Left forelimb (tissue), 1 donor: ENCODE measurements around the gene PKP4.
"Not testable (repeated sequence)": the region's sequence is repeated elsewhere in the genome, so short reads cannot be mapped to it uniquely, and the experiment has no call there.

Source experiments
- DNase-seq: peaks from one replicate; pipeline ENCODE4 v3.0.0-alpha.2; 2018; ENCODE audit warnings: low spot score

Gene PKP4, protein sequence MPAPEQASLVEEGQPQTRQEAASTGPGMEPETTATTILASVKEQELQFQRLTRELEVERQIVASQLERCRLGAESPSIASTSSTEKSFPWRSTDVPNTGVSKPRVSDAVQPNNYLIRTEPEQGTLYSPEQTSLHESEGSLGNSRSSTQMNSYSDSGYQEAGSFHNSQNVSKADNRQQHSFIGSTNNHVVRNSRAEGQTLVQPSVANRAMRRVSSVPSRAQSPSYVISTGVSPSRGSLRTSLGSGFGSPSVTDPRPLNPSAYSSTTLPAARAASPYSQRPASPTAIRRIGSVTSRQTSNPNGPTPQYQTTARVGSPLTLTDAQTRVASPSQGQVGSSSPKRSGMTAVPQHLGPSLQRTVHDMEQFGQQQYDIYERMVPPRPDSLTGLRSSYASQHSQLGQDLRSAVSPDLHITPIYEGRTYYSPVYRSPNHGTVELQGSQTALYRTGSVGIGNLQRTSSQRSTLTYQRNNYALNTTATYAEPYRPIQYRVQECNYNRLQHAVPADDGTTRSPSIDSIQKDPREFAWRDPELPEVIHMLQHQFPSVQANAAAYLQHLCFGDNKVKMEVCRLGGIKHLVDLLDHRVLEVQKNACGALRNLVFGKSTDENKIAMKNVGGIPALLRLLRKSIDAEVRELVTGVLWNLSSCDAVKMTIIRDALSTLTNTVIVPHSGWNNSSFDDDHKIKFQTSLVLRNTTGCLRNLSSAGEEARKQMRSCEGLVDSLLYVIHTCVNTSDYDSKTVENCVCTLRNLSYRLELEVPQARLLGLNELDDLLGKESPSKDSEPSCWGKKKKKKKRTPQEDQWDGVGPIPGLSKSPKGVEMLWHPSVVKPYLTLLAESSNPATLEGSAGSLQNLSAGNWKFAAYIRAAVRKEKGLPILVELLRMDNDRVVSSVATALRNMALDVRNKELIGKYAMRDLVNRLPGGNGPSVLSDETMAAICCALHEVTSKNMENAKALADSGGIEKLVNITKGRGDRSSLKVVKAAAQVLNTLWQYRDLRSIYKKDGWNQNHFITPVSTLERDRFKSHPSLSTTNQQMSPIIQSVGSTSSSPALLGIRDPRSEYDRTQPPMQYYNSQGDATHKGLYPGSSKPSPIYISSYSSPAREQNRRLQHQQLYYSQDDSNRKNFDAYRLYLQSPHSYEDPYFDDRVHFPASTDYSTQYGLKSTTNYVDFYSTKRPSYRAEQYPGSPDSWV

GRCh38 chr2:158456309-158457066, at the start of gene PKP4, which contains the start of gene CCDC148:
Gene PKP4 (plus strand): TSS chr2:158456952. CDS start chr2:158533185, 76,233 bp downstream.
Gene CCDC148 (minus strand): TSS chr2:158456753. CDS start chr2:158456439, 314 bp downstream.
- DNase-seq: peak; percentile 92

DNA sequence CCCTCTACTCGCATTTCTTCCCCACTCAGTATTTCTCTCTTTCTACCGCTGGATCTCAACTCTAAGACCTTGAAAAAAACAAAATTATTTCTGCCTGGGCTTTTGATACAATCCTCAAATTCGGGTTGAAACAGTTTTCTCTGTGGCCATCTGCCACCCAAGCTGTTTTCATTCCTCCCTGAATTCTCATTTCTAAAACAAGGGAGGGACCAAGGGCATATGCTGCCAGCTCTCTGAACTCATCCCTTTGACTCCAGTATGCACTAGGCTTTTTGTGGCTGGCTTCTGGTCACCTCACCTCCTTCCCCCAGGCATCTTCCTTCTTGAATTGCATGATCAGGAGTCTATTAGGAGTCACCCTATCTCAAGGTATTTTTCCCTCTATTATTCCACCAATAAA, 49.7 kb upstream of the PKP4 start:
- DNase-seq: no peak

DNA sequence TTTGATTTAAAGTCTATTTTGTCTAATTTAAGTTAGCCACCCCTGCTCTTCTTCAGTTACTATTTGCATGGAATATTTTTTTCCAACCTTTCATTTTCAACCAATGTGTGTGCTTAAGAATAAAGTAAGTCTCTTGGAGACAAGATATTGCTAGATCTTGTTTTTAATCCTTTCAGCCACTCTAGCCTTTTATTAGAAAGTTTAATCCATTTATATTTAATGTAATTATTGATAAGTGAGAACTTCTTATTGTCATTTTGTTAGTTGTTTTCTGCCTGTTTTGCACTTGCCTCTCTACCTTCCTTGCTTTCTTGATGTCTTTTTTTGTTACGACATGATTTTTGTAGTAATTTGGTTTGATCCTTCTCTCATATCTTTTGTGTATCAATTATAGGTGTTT, 46.6 kb upstream of the PKP4 start:
- DNase-seq: no peak

DNA sequence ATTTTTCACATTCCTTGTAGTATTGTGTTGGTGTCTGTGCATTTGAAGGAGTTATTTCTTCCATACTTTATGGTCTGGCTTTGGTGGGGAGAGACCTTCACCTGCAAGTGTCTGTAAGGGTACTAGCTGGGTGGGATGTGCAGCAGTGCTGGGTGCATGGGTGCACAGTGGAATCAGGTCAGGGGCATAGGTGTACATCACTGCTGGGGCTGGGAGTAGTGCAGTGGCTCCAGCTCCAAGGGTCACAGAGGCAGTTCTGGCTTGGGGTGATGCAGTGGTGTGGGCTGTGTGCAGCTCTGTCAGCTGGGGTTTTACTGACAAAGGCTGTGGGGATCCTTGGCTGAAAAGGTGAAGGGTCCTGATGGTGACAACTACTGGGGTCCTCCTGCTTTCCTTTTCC, 45.0 kb upstream of the PKP4 start:
- no peak for DNase-seq

DNA sequence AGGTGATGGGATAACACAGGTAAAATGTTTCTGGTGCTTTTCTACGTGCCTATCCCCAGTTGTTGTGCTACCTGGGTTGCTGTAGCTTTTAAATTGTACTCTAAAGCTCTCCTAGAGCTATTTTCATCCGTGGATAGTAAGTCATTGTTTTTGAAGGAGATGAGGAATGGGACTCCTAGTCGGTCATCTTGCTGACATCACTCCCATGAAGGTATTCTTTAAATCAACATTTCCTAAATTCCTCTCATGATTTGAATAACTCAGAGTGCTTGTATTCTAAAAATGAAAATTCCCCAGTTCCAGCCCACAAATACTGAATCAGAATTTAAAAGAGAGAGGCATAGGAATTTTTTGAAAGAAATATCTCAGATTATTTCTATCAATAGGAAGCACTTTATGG, 44.5 kb upstream of the PKP4 start:
- DNase-seq: no peak

DNA sequence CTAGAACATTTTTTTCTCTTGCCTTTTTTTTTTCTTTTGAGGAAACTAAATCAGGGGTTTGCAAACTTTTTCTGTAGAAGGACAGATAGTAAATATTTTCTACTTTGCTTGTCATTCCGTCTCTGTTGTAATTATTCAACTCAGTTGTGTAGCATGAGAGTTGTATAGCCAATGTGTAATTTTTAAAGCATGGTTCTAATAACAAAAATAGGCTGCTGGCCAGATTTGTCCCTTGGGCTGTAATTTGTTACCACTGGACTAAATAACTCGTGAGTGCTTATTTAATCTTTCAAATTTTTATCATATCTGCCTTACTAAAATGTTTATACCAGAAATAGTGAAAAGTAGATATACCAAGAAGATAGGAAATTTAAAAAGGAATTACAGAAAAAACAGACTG, 43.2 kb upstream of the PKP4 start:
- no peak for DNase-seq

GRCh38 chr2:158414538-158414937, 42.2 kb upstream of the PKP4 start:
- DNase-seq: no peak

DNA sequence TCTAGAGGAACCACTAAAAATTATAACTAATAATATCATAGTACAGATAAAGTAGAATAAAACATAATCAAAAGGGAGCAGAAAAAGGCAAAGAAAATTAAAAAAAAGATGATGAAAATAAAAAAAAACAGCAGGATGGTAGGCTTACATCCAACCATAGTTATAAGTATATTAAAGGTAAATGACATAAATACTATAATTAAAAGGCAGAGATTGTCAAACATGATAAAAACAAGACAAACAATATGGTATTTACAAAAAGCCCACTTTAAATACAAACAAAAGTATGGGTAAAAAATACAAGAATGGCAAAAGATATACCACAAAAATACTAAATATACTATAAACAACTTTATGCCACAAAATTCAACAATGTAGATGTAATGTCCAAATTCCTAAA, 24.6 kb upstream of the PKP4 start:
- DNase-seq: no peak

DNA sequence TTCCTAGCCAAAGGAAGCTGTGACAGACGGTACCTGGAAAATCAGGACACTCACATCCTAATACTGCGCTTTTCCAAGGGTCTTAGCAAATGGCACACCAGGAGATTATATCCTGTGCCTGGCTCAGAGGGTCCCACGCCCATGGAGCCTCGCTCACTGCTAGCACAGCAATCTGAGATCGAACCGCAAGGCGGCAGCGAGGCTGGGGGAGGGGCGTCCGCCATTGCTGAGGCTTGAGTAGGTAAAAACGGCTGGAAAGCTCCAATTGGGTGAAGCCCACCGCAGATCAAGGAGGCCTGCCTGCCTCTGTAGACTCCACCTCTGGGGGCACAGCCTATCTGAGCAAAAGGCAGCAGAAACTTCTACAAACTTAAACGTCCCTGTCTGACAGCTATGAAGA, 23.0 kb upstream of the PKP4 start:
- not testable (repeated sequence) for DNase-seq

DNA sequence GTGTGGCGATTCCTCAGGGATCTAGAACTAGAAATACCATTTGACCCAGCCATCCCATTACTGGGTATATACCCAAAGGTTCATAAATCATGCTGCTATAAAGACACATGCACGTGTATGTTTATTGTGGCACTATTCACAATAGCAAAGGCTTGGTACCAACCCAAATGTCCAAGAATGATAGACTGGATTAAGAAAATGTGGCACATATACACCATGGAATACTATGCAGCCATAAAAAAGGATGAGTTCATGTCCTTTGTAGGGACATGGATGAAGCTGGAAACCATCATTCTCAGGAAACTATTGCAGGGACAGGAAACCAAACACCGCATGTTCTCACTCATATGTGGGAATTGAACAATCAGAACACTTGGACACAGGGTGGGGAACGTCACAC, 17.7 kb upstream of the PKP4 start:
- not testable (repeated sequence) for DNase-seq

- no peak for DNase-seq
These were observed 13.1 kb upstream of the PKP4 start for GRCh38 chr2:158443606-158444005.

DNA sequence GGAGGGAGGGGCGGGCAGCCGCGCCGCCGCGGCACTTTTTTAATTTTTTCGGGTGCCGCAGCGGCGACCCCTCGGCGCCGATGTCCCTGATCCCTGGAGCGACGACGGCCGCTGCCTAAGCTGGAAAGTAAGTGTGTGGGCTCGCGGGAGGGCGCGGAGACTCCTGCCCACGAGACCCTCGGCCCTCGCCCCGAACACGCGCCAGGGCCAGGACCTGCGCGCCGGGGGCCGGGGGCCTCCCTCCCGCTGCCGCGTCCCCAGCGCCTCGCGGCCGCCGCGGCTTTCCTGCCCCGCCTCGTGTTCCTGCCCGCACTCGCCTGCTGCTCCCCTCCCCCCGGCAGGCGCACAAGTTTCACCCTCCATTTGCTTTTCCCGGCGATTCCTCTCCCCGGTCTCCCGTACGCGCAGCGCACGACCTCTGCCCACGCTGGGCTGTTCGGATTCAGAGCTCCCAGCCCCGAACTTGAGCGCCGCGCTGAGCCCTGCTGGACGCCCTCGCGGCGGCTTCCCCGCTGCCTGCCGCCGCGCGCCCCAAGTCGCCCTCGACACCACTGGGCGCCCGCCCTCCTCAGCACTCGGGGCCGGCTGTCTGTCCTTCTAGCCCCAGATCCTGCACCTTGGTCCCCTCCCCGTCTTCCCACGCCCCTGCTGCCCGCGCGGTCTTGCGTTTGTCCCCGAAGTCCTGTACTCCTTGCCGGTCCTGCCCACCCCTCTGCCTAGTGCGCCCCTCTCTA, 507 bp downstream of the PKP4 start:
- DNase-seq: peak; percentile 83

GRCh38 chr2:158457826-158458616, 1.3 kb downstream of the PKP4 start:
- peak; percentile 82 for DNase-seq

DNA sequence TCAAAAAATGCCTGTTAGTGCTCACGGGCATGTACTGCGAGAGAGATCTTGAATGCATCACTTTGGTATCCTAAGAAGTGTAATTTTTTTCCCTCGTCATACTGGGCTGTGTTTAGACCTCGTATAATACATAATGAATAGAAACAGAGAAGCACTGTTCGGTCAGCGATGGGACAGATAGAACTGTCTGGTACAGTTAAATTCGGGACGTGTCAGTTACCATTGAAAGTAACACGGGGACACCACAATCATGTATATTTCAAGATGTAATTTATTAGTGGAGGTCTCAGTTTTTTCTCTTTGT, 1.8 kb downstream of the PKP4 start:
- DNase-seq: no peak

GRCh38 chr2:158459161-158460003, 2.6 kb downstream of the PKP4 start:
- DNase-seq: no peak

DNA sequence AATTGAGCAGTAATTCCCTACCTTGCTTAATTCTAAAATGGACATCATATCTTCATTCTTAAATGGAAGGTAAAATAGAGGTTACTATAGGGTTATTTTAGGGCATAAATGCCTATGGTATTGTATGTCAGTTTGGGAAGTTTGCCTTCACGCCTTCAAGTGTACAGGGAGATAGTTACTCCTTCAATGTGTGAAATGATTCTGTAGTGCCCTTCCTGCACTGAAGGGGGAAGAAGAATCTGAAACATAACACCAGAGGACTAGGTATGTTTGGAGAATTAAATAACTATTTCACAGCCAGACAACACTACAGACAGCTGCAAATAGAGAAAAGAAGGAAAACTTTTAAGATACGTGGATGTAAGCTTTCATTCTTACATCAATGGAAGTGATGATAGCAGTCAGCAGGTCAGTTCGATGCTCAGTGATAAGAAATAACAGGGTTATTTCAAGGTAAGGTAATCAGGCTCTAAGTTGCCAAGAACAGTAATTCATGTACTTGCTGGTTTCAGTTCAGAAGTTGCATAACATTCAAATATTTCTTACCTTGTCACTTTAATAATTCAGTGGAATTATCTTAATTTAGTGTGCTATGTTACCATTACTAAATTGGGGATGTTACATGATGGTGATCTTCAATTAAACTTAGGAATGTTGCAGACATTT, 4.0 kb downstream of the PKP4 start:
- no peak for DNase-seq

DNA sequence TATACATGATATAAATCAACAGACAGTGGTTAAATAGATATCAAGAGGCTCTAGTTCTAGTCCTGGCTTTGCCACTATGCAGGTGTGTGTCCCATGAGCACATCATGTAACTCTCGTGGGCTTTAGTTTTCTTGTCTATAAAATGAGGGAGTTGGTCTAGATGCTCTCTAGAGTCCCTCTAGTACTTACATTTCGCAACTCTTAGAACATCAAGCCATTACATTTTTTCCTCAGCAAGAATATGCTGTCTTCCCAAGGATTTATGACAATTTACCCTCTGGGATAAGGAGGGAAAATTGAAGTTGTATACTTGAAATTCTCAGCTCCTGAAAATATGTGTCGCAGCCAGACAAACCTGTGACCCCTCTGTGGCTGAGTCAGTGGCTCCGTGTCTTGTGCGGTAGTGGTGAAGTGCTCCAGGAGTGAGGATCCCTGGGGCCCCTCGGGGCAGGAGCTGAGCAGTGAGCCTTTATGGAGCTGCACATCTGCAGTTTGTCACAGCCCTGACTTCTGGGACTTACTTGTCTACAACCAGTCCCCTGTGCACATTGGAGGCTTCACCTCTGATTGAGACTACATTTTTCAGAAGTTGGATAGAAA, 6.8 kb downstream of the PKP4 start:
- no peak for DNase-seq
